Dendritic cell treated with granulocyte-macrophage colony-stimulating factor and Interleukin-4, amounts not matched to agents 40 ng/mL and 50 ng/mL, for 4 days (primary cell): ENCODE data around the gene RASGRP2.

ENCODE experiments used
- H3K27ac Mint-ChIP-seq: one replicate; pipeline ENCODE4 v1.8.0; 2022; ENCODE audit warnings: mild to moderate bottlenecking, mixed read lengths
- H3K27me3 Mint-ChIP-seq: one replicate; pipeline ENCODE4 v1.8.0; 2022; ENCODE audit warnings: mild to moderate bottlenecking, mixed read lengths
- H3K36me3 Mint-ChIP-seq: one replicate; pipeline ENCODE4 v1.8.0; 2022; ENCODE audit warnings: low read depth, mixed read lengths
- H3K4me1 Mint-ChIP-seq: one replicate; pipeline ENCODE4 v1.8.0; 2022; ENCODE audit warnings: low read depth, mixed read lengths
- H3K4me3 Mint-ChIP-seq: one replicate; pipeline ENCODE4 v1.8.0; 2022; ENCODE audit warnings: mild to moderate bottlenecking, moderate library complexity, mixed read lengths
- H3K9me3 Mint-ChIP-seq: one replicate; pipeline ENCODE4 v1.8.0; 2022; ENCODE audit warnings: mixed read lengths
- intact Hi-C: fragments of 100-400 bp; cut with micrococcal nuclease; formaldehyde crosslinking; loops from one replicate; pipeline ENCODE4 v1.15.0; 2022

Gene RASGRP2

GRCh38 chr11:64743591-64744543 is at the start of gene RASGRP2:
TSS of gene RASGRP2 (minus strand) at chr11:64744142. CDS start at chr11:64742866, 1,276 bp downstream.
- Mint-ChIP-seq H3K9me3 (no peaks in the 10 kb centered on the region), H3K27ac (peak within 1 kb of the TSS; percentile 93), H3K4me1 (peaks cover 40% of the 10 kb centered on the region), H3K27me3 (peaks cover 10% of the 10 kb centered on the region), H3K36me3 (peaks cover 16% of the 10 kb centered on the region), H3K4me3 (peak within 1 kb of the TSS; percentile 88)
- intact Hi-C loops: loop anchor here (5.0 kb wide), 1 partner anchor 33 kb away; the partner anchor contains the start of gene SF1

- Mint-ChIP-seq H3K36me3 (peaks cover 63% of the 10 kb centered on the region), H3K27me3 (no peaks in the 10 kb centered on the region), H3K4me1 (peaks cover 10% of the 10 kb centered on the region), H3K9me3 (no peaks in the 10 kb centered on the region), H3K4me3 (no peak overlapping the region), H3K27ac (no peak overlapping the region)
- intact Hi-C loops: no loop called here
Observed at GRCh38 chr11:64792482-64792881, 48.5 kb upstream of the RASGRP2 start.

- H3K27me3 Mint-ChIP-seq: no peaks in the 10 kb centered on the region
- H3K4me3 Mint-ChIP-seq: no peak overlapping the region
- peaks cover 10% of the 10 kb centered on the region for H3K4me1 Mint-ChIP-seq
- intact Hi-C loops: no loop called here
- H3K36me3 Mint-ChIP-seq: peaks cover 57% of the 10 kb centered on the region
- H3K27ac Mint-ChIP-seq: no peak overlapping the region
- no peaks in the 10 kb centered on the region for H3K9me3 Mint-ChIP-seq
Observed at GRCh38 chr11:64791781-64792291, 47.9 kb upstream of the RASGRP2 start.

DNA sequence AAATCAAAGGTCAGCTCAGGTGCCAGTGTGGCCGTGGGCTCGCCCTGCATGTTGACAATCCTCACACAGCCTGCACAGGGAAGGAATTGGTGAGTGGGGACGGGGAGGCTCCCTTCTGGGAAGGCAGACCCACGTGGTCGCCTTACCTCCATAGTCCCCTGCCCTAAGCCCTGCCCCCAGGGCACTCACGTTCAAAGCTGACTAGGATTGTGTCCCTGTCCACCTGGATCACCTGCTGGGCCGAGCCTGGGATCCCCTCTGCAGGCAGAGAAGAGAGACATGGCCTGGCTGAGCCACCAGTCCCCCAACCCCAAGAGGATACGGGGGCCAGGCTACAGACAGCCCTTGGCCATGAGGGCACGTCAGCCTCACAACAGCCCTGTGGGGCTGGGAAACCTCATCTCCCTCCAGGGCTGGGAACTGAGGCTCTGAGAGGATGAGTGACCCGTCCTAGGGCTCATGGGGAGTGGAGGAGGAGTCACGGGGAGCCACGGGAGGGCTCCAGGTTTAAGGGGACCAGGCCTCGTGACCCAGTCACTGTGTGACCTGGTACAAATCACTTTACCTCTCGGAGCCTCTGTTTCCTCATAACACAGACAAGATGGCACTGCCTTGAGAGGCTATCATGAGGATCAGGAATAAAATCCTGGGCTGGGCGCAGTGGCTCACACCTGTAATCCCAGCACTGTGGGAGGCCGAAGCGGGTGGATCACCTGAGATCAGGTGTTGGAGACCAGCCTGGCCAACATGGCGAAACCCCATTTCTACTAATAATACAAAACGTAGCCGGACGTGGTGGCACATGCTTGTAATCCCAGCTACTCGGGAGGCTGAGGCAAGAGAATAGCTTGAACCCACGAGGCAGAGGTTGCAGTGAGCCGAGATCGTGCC is 46.5 kb upstream of the RASGRP2 start:
- H3K27ac Mint-ChIP-seq: no peak overlapping the region
- no peaks in the 10 kb centered on the region for H3K27me3 Mint-ChIP-seq
- intact Hi-C loops: no loop called here
- H3K4me1 Mint-ChIP-seq: no peaks in the 10 kb centered on the region
- no peak overlapping the region for H3K4me3 Mint-ChIP-seq
- H3K9me3 Mint-ChIP-seq: no peaks in the 10 kb centered on the region
- peaks cover 44% of the 10 kb centered on the region for H3K36me3 Mint-ChIP-seq

- H3K9me3 Mint-ChIP-seq: no peaks in the 10 kb centered on the region
- intact Hi-C loops: no loop called here
- H3K4me1 Mint-ChIP-seq: no peaks in the 10 kb centered on the region
- H3K27ac Mint-ChIP-seq: no peak overlapping the region
- peaks cover 38% of the 10 kb centered on the region for H3K36me3 Mint-ChIP-seq
- no peaks in the 10 kb centered on the region for H3K27me3 Mint-ChIP-seq
- H3K4me3 Mint-ChIP-seq: no peak overlapping the region
Observed at GRCh38 chr11:64789331-64790204, 45.6 kb upstream of the RASGRP2 start.

DNA sequence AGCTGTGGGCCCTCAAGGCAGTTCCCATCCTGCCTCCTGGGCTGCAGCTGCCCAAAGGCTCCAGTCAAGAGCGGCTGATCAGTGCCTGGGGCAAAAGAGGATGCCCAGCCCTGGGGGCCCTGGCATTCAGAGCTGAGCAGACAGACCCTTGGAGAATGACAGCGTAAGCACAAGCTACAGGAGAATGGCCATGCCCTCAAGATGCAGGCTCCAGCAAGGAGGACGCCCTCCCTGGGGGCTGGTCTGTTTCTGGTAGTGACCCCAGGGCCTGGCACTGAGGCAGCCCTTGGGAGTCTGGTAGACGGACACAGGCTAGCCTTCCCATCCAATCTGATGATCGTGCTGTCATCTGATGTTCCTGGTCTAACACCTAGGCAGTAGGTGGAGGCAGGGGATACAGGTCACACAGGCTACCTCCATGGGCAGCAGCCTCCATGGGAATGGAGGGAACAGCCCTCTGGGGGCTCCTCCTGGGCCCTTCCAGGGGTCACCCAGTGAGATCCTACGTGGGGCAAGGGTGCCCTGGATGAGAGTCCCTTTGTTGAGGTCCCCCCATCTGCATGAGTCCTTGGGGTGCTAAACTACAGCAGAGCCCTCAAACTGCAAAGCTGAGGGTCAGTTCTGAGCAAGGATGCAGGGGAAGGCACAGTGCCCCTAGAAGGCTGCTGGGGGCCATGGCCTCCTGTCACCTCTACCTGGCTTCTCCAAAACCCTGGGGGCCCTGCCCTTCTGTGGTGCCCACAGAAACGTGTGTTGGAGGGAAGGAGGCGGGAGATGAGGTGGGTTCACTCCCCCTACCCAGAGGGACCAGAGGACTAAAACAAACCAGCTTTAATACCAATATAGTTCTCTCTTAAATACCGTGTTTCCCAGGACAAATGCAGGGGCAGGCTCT is 44.6 kb upstream of the RASGRP2 start:
- intact Hi-C loops: no loop called here
- Mint-ChIP-seq H3K27me3 (no peaks in the 10 kb centered on the region), H3K36me3 (peaks cover 36% of the 10 kb centered on the region), H3K4me3 (no peak overlapping the region), H3K27ac (no peak overlapping the region), H3K9me3 (no peaks in the 10 kb centered on the region), H3K4me1 (no peaks in the 10 kb centered on the region)

- no peak overlapping the region for H3K27ac Mint-ChIP-seq
- intact Hi-C loops: no loop called here
- no peaks in the 10 kb centered on the region for H3K4me1 Mint-ChIP-seq
- H3K4me3 Mint-ChIP-seq: no peak overlapping the region
- H3K9me3 Mint-ChIP-seq: no peaks in the 10 kb centered on the region
- no peaks in the 10 kb centered on the region for H3K27me3 Mint-ChIP-seq
- peaks cover 36% of the 10 kb centered on the region for H3K36me3 Mint-ChIP-seq
Observed at GRCh38 chr11:64787526-64788320, 43.8 kb upstream of the RASGRP2 start.

DNA sequence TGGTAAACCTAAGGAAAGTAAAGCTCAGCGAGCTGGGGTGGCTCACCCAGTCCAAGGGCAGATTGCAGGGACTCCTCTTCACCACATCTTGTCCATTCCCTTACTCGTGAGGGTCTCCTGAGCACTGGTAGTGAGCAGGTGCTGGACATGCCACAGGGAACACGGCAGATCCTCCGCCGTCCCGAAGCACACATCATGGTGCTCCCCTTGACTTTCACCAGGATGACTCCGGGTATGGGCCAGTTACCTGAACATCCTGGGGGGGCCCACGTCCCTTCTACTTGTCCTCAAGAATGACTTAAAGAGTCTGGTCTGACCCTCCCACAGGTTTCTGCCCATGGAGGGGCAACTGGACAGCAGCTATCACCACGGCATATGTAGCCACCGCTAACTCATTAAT is 42.4 kb upstream of the RASGRP2 start:
- H3K9me3 Mint-ChIP-seq: no peaks in the 10 kb centered on the region
- no peaks in the 10 kb centered on the region for H3K27me3 Mint-ChIP-seq
- H3K36me3 Mint-ChIP-seq: peaks cover 30% of the 10 kb centered on the region
- H3K4me3 Mint-ChIP-seq: no peak overlapping the region
- intact Hi-C loops: no loop called here
- no peak overlapping the region for H3K27ac Mint-ChIP-seq
- H3K4me1 Mint-ChIP-seq: no peaks in the 10 kb centered on the region

- intact Hi-C loops: no loop called here
- Mint-ChIP-seq H3K4me3 (no peak overlapping the region), H3K27ac (no peak overlapping the region), H3K36me3 (peaks cover 22% of the 10 kb centered on the region), H3K9me3 (no peaks in the 10 kb centered on the region), H3K27me3 (no peaks in the 10 kb centered on the region), H3K4me1 (no peaks in the 10 kb centered on the region)
Observed at GRCh38 chr11:64784813-64785581, 41.1 kb upstream of the RASGRP2 start.

DNA sequence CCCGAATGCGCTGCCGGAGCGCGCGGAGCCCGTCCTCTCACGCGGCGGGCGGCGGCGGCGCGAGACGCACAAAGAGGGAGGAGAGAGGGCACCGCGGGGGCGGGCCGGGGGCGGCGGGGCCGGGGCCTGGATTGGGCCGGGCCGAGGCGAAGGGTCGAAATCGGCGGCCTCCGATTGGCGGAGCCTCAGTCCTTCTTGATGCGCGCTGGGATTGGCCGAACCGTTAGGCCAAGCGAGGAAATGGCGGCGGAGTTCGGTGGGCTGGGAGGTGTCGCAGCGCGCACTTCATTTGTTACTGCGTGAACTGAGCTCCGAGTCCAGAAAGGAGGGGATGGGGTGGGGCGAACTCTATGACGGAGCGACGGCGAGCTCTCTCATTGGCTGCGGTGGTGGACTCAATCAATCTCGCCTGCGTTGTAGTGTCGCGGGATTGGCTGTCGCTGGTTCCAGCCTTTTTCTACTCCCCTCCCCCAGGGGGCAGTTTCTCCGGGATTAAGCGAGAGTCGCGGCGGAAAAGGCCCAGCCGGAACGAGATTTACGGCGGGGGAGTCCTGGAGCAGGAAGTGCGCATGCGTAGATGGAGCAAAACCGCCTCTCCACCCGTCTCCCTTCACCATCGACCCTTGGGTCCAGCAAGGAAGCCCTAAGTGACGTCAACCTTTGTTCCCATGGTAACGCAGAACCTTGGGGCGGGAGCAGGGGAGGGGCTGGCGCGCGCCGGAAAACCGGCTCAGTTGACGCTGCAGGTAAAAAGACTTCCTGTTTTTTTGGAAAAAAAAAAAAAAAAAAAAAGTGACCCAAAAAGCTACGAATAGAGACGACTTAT is 34.7 kb upstream of the RASGRP2 start, which contains the start of gene SF1:
TSS of gene SF1 (minus strand) at position 70 of the 826 bp plus-strand sequence. CDS start 150 bp downstream, outside the sequence.
- Mint-ChIP-seq H3K4me1 (peaks cover 34% of the 10 kb centered on the region), H3K27ac (peak within 1 kb of the TSS; percentile 95), H3K36me3 (peaks cover 44% of the 10 kb centered on the region), H3K9me3 (no peaks in the 10 kb centered on the region), H3K27me3 (no peaks in the 10 kb centered on the region), H3K4me3 (peak within 1 kb of the TSS; percentile 84)
- intact Hi-C loops: loop anchor here (1.0 to 5.0 kb wide), 2 partner anchors 25 to 36 kb away; partner anchors contain the start of genes MAP4K2 and RASGRP2

- H3K36me3 Mint-ChIP-seq: peaks cover 49% of the 10 kb centered on the region
- H3K27ac Mint-ChIP-seq: peak overlapping the region; percentile 95
- H3K4me3 Mint-ChIP-seq: peak overlapping the region; percentile 75
- no peaks in the 10 kb centered on the region for H3K27me3 Mint-ChIP-seq
- no peaks in the 10 kb centered on the region for H3K9me3 Mint-ChIP-seq
- intact Hi-C loops: loop anchor here (1.0 to 5.0 kb wide), 2 partner anchors 25 to 36 kb away; partner anchors contain the start of genes MAP4K2 and RASGRP2
- peaks cover 39% of the 10 kb centered on the region for H3K4me1 Mint-ChIP-seq
Observed at GRCh38 chr11:64778223-64778472, 34.2 kb upstream of the RASGRP2 start.
